Stimulated activated CD8-positive, alpha-beta memory T cell treated with anti-CD3 and anti-CD28 coated beads, Interleukin-4, amount 100 ng/mL, for 24 hours (primary cell): ENCODE results near the gene JADE2.

Source experiments
- DNase-seq: peaks from one replicate; pipeline ENCODE4 v3.0.0-alpha.2; 2020; ENCODE audit warnings: low read depth

Gene JADE2

DNA sequence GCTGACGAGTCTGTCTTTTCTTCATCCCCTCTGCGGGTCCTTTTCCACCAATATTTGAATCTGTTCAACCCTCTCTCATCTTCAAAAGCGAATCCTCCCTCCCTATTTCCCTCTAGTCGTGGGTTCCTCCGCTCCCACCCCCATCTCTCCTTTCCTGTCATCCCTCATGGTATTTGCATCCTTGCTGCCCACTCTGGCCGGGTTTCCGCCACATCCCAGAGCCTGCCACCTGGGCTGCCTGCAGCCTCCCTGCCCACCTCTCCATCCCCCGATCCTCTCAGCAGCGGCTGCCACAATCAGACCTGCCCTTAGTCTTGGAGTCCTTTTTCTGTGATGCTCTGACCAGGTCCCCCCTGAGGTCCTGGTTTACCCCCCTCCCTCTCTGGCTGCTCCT is 44.9 kb downstream of the JADE2 start:
- DNase-seq, result no peak

DNA sequence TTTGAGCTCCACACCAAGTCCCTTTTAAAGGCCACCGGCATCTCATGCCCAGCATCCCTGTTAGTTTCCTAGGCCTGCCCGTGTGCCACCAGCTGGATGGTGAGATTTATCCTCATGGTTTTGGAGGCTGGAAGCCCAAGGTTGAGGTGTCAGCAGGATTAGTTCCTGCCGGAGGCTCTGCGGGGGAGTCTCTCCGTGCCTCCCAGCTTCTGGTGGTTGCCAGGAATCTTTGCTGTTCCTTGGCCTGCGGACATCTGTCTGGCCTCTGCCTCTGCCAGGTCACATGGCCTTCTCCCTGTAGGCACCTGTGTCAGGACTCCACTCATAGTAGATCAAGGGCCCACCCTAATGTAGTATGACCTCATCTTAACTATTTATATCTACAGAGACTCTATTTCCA is 45.4 kb downstream of the JADE2 start:
- DNase-seq, result no peak

DNA sequence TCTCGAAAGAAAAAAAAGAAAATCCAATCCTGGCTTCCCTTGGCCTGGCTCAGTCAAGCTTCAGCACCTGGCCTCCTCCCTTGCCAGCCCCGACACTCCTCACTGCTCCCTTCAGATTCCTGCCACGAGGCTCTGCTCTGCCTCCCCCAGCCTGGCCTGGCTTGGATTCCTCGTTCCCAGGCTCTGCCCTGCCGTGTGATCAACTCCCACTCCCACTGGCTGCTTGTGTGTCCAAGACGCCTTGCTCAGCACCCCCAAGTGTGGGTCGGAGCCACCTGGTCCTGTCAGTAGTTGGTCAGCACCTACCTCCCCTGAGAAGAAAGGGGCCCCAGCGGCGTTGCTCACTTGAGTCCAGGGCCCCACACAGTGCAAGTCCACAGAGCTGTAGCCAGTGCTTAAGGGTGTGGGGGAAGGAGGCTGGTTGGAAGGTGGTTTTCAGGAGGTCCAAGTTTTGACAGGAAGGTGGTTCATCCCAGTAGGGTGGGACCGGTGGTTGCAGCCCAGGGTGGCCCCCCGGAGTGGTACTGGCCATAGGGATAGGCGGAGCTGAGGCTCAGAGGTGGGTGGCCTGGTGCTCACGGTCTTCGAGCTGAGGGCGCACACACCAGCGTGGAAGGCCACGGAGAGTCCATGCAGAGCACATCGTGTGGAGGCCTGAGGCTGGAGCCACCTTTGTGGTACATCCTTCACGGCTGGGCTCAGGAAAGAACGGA is 46.4 kb downstream of the JADE2 start:
- DNase-seq, result no peak

DNA sequence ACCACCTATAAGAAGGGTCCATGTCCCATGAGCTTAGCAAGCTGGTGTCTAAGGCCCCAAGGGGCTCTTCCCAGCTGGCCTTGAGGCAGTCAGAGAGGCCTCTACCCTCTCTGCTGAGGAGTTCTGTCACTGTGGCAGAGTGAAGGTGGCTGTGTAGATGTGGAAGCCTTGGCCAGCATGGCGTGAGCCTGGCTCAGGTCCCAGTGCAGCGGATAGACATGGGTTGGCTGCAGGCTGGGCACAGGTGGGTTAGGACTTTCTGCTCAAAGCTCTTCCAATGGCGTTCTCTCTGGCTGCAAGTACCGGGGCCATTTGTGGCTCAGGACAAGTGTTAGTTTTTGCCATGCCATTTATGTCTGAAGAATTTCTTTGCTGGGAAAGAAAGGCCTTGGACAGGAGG is 47.3 kb downstream of the JADE2 start:
- no peak for DNase-seq

DNA sequence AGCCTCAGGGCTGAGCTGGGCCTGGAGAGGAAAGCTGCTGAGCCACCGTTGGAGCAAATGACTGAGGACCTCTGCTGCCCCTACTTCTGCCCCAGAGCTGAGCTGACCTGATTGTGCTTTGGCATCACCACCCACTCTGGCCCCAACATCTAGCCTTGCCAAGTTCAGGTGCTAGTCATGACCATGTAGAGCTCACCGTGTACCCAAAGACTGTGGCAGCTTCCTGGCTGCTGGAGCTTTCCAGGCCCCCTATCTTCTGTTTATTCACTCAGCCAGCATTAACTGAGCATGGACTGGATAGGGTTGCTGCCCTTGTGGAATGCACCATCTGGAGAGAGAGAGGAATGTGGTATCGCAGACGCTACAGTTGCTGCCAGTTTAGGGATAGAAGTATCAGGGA is 49.1 kb downstream of the JADE2 start:
- no peak for DNase-seq

DNA sequence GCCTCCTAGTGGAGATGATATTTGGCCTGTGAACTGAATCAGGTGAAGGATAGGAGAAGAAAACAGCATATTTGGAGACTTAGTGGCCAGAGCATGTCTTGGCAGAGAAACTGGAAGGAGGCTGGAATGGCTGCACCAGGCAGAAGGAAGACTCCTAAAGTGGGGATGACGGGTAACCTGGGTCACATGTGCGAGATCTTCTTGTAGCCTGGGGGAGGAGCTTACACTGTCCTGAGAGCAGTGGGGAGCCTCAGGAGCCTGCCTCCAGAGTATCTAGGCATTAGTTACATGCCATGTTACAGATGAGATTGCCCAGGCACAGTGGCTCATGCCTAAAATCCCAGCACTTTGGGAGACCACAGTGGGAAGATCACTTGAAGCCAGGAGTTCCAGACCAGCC is 49.8 kb downstream of the JADE2 start:
- no peak for DNase-seq

DNA sequence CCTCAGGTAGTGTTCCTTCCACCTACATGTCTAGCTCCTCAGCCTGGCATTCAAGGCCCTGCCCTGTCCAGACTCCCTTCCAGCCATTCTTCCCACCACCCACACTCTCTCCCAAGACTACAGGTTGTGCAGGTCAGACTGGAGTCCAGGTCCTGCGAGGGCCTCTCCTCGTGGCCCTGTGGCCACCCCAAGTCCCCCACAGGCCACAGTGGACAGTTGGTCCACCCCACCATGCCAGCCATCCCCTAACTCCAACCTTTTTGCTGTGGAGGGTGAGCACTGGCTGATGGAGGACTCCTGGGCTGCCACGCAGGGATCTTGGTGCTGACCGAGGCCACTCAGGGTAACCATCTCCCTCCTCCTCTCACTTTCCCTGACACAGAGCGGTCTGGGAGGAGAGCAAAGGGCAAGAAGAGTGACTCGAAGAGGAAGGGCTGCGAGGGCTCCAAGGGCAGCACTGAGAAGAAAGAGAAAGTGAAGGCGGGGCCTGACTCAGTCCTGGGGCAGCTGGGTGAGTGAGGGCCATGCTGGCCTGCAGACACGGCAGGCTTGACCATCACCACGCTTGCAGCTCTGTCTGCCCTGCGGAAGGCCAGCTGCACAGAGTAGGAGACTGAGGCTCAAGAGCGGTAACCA is 51.0 kb downstream of the JADE2 start:
- DNase-seq, result no peak

DNA sequence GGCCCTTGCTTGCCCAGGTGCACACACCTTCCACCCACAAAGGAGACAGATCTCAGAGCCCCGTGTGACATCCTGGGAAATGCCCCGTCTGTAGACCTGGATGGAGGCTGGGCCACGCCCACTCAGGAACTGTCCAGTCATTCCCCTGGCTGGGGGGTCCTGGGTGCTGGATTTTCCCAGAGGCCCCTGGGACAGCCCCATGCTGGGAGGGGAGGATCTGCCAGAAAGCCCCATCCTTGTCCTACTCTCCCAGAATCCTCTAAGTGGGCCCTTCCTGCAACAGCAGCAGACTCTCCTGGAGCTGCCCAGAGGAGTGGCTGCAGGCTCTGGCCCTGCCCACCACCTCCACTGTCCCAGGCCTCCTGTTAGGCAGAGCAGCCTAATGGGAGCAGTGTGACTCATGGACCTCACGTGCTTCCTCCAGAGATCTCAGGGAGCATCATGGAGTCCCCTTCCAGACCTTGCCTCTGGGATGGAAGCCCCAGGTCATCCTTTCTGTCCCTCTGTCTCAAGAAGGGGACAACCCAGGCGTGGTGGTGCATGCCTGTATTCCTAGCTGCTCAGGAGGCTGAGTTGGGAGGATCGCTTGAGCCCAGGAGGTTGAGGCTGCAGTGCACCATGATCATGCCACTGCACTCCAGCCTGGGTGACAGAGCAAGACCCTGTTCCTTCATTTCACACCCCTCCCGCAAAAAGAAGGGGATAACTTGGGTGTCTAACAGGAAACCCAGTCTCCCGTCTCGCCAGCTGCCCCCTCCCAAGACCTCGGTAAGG is 51.7 kb downstream of the JADE2 start:
- DNase-seq, result no peak

DNA sequence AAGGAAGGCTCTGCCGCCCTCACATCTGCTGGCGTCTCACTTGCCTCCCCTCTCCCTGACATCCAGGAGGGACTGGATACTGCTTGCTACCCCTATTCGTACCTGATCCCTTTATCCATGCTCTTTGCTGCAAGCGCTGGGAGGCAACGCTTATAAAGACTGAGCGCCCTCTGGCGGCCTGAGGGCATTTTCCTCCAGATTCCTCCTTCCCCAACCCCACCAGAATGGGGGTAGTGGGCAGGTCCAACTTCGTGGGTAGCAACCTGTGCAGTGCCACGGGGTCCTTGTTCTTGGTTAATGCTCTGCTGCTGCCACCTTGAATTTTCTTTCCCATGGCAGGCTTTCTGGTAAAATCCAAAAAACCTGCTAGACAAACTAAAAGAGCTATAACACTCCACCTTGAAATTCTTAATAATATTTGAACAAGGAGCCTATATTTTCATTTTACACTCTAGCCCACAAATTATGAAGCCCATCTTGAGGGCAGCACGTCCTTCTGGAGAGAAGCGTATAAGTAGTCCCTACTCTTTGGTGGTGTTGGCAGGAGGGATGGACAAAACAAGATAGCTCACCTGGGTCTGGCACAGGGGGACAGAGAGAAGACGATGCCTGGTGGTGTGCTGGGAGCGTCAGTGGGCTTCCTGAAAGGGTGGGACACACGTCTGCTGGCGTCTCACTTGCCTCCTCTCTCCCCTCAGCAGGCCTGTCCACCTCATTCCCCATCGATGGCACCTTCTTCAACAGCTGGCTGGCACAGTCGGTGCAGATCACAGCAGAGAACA is 52.5 kb downstream of the JADE2 start:
- peak; percentile 69 for DNase-seq

DNA sequence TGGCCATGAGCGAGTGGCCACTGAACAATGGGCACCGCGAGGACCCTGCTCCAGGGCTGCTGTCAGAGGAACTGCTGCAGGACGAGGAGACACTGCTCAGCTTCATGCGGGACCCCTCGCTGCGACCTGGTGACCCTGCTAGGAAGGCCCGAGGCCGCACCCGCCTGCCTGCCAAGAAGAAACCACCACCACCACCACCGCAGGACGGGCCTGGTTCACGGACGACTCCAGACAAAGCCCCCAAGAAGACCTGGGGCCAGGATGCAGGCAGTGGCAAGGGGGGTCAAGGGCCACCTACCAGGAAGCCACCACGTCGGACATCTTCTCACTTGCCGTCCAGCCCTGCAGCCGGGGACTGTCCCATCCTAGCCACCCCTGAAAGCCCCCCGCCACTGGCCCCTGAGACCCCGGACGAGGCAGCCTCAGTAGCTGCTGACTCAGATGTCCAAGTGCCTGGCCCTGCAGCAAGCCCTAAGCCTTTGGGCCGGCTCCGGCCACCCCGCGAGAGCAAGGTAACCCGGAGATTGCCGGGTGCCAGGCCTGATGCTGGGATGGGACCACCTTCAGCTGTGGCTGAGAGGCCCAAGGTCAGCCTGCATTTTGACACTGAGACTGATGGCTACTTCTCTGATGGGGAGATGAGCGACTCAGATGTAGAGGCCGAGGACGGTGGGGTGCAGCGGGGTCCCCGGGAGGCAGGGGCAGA is 53.3 kb downstream of the JADE2 start:
- DNase-seq, result no peak

DNA sequence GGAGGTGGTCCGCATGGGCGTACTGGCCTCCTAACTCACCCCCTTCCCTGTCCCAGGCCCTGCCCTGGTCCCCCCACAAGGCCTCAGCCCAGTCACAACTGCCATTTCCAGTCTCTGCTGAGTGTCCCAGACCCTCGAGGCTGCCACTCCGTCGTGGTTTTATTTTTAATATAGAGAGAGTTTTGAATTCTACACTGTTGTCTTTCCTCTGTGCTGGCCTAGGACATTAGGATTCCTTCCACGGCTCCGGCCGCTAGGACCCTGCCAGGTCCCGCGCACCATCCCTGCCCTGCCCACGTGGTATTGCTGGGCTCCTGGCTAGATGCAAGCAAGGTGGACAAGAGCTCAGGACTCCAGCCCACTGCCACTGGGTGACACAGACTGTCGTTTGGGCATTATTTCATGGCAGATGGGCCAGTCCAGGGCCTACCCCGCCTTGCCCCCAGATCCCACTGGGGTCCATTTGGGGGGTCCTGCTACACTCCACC is 53.9 kb downstream of the JADE2 start:
- DNase-seq, result no peak

DNA sequence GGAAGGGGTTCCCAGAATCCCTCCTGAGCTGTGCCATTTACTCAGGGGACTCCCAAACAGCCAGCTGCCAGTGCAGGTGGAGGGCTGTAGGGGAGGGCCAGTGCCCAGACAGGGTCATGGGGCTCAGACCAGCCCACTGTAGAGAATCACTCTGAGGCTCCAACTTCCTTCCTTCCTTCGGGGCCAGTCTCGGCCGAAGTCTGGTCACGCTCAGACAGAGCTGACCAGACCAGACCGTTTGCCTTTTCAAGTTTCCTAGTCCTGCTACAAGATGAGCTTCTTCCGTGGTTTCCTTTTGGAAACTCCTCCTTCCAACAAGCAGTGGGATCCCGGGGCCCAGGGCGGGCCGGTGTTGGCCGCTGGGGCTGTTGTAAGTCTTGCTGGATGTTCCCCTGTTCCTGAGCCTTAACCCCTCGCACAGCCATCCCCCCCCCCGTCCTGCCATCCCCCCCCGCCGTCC is 54.6 kb downstream of the JADE2 start:
- DNase-seq, result no peak

DNA sequence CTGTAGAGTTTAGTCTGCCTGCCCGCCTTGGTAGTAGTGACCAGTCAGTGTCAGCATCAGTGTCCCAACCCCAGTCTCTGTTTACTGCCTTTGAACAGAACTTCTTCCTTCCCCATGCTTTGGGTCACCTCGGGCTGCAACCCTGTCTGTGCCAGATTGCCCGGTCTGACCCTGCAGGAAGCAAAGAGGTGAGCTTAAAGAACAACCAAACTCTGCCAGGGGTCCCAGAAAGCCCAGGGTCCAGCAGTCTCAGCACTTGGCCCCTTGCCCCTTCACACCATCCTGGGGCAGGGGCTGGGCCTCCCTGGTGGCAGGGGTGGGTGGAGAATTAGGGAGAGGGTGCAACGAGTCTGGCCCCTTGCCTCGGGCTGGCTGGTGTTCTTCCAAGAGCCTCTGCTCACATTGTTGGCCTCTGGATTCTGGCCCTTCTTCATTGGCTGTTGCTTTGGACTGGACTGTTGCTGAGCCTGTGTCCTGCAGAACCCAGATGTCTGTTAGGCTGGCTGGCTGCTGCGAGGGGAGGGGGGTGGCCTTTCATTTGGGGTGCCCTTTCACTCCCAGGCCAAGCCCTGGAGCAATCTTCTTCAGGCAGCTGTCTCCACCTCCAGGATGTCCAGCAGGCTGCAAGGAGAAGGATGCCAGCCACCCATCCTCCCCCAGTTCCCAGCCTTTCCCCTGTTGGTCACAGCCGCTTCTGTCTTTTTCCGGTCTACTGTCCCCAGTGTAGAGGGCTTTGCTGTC is 55.9 kb downstream of the JADE2 start:
- no peak for DNase-seq

DNA sequence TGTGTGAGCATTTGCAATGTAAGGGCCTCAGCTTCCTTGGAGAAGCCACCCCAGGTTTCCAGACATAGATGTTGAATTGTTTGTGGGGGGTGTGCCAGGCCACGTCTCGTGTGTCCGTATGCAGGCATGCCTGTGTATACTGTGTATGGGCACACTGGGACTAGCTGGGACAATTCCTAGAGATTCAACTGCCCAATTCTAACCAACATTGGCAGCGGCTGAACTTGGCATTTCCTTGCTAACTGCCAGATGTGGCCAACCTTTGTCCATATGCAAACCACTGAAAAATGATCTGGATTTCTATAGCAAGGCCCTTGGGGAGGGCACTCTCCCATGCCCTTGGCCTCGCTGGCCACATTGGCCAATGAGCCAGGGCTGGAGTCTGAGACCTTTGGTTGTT is 56.8 kb downstream of the JADE2 start:
- no peak for DNase-seq

DNA sequence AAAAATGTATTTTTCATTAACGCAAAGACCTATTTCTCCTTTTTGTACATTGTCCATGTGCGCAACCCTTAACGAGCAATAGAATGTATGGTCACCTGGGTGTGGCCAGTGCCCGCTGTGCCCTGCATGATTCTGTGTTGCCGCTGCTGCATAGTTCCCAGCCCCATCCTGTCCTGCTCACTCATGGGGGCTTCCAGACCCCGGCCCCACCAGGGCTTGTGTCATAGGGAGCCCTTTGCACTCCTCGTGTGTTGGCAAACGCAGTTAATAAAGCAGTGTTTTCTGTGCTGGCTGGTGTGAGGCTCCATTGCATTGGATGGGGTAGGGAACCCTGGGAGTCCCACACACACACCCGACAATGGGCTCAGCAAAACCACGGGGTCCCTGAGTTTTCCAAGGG is 57.5 kb downstream of the JADE2 start:
- no peak for DNase-seq

DNA sequence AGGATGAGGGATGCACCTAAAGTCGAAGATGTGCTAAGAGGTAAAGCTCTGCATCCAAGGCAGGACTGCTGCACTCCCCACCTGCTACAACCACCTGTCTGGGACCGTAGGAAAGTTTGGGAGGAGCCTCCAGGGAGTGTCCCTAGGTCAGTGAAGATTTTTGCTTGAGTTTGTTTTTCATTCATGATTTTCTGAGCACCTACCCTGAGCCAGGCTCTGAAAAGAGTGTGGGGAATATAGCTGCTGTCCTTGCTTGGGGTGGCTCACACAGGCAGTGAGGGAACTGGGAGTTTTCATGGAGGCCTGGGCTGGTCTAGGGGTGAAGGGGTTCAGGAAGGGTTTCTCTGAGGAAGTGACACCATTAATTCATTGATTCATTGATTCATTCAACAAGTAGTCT is 58.3 kb downstream of the JADE2 start:
- DNase-seq, result no peak

DNA sequence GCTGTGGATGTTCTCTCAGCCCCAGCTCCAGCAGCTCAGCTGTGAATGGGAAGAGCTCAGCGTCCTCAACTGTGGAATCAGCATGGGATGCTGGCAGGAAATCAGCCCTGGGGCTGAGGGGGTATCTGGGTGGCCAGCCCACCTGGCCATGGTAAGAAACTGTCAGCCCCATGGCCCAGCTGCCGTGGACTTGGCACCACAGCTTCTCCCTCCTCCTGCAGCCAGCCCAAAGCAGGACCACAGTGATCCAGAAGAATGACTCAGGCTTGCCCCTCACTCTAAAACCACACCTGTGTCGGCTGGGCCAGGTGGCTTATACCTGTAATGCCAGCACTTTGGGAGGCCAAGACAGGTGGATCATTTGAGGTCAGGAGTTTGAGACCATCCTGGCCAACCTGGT is 59.2 kb downstream of the JADE2 start:
- no peak for DNase-seq

DNA sequence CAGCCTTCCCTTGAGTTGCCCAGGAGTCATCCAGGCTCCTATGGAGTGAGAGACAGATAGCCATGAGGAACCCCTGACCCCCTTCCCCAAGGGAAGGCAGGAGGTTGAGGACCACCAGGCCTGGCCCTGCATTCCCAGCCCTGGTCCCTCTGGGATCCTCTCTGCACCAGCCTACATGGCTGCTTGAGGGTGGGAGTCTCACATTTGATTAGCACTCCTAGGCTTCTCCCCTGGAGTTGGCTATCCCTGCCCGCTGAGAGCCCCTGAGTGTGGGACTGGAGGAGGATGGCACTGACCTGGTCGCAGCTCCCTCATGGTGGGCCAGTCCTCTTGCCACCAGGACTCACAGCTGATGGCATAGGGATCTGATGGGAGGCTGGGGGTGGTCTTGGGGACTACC is 60.5 kb downstream of the JADE2 start:
- no peak for DNase-seq

DNA sequence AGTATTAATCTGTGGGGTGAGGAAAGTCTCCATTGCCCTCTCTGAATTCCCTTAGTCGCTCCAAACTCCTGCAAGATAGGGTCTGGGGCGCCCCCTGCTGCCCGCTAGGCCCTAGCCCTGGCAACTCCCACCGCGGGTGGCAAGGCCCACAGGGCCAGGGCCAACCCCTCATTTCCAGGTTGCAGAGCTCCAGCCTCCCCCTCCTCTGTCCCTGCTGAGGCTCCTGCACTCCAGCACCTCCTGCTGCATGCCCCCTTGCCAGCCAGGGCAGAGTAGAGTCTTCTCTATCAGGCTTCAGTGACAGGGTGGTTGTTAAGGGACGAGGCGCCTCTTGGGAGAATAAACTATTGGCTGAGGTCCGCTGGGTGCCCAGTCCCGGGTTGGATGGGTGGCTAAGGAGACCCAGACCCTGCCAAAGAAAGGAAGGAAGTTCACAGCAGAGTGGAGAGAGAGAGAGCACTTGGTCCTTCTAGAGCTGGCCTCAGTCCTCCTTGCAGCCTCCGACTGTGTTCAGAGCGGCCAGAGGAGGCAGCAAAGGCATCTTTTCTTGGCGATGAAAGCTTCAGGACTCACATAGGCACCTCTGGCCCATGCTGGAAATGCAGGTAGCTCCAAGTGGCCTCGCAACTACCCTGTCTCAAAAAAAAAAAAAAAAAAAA is 61.5 kb downstream of the JADE2 start:
- peak; percentile 82 for DNase-seq

DNA sequence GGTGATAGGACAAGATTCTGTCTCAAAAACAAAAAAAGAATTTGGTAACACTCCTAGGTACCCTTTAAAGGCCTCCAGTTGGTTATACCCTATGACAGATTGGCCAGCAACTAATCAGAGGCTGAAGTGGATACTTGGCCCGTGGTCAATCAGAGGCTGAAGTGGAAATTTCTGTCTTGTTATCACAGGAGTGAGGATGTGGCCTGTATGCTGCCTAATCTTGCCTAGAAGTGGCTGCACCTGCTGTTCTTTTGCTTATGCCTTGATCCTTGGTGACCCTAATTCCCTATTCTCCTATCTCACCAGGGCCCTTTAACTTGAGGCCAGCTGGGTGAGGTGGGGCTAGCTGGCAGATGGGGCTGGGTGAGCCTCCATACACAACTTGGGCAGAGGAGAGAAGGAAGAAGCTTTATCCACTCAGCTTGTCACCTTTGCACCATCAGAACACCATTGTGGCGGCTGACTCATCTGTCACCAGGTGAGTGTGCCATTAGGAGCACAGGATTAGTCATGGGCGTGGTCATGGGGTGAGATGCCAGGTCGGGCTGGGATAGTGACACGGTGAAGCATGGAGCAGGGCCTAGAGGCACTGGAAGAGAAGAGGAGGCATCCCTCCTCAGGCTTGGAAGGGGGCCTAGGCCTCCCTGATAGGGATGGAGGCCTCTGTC is 65.7 kb downstream of the JADE2 start:
- DNase-seq, result peak; percentile 4
